Neuron (in vitro differentiated cells): Measurements from ENCODE around the gene MAP3K19.
"Not testable (repeated sequence)": the region's sequence is repeated elsewhere in the genome, so short reads cannot be mapped to it uniquely, and the experiment has no call there.

Experiments
- H2AFZ ChIP-seq: one replicate; pipeline ENCODE4 v1.6.1; 2013; ENCODE audit warnings: low read depth, mild to moderate bottlenecking, inconsistent platforms, low read length, moderate library complexity
- H3K27me3 ChIP-seq: one replicate; pipeline ENCODE4 v1.6.1; 2013; ENCODE audit warnings: low read length; ENCODE audit not compliant: insufficient read depth
- H3K36me3 ChIP-seq: one replicate; pipeline ENCODE4 v1.6.1; 2013; ENCODE audit warnings: low read length; ENCODE audit not compliant: insufficient read depth
- H3K4me1 ChIP-seq: one replicate; pipeline ENCODE4 v1.6.1; 2013; ENCODE audit warnings: low read length; ENCODE audit not compliant: insufficient read depth
- H3K4me3 ChIP-seq: 2 replicates; pipeline ENCODE4 v1.5.1; 2013; ENCODE audit warnings: mild to moderate bottlenecking, low read length, moderate library complexity
- H3K9me3 ChIP-seq: one replicate; pipeline ENCODE4 v1.6.1; 2013; ENCODE audit warnings: low read length

Gene MAP3K19

GRCh38 chr2:135002836-135003235, 44.4 kb downstream of the MAP3K19 start:
- peaks cover 5% of the 10 kb centered on the region for H3K4me1 ChIP-seq
- H3K4me3 ChIP-seq: no peak overlapping the region
- no peaks in the 10 kb centered on the region for H3K9me3 ChIP-seq
- H3K36me3 ChIP-seq: no peaks in the 10 kb centered on the region
- H2AFZ ChIP-seq: no peak overlapping the region
- no peaks in the 10 kb centered on the region for H3K27me3 ChIP-seq

GRCh38 chr2:134999521-134999920, 47.7 kb downstream of the MAP3K19 start:
- Histone ChIP-seq H3K4me3 (no peak overlapping the region), H3K4me1 (no peaks in the 10 kb centered on the region), H3K27me3 (no peaks in the 10 kb centered on the region), H3K9me3 (no peaks in the 10 kb centered on the region), H3K36me3 (no peaks in the 10 kb centered on the region), H2AFZ (no peak overlapping the region)

GRCh38 chr2:134988994-134989605, 58.1 kb downstream of the MAP3K19 start:
- H3K9me3 ChIP-seq: no peaks in the 10 kb centered on the region
- no peaks in the 10 kb centered on the region for H3K36me3 ChIP-seq
- H3K4me3 ChIP-seq: no peak overlapping the region
- H3K27me3 ChIP-seq: peaks cover 3% of the 10 kb centered on the region
- no peak overlapping the region for H2AFZ ChIP-seq
- H3K4me1 ChIP-seq: no peaks in the 10 kb centered on the region

GRCh38 chr2:134985061-134985460, 62.2 kb downstream of the MAP3K19 start:
- Histone ChIP-seq H3K27me3 (peaks cover 3% of the 10 kb centered on the region), H2AFZ (no peak overlapping the region), H3K4me3 (no peak overlapping the region), H3K36me3 (no peaks in the 10 kb centered on the region), H3K4me1 (no peaks in the 10 kb centered on the region), H3K9me3 (no peaks in the 10 kb centered on the region)

- no peaks in the 10 kb centered on the region for H3K4me1 ChIP-seq
- H3K4me3 ChIP-seq: no peak overlapping the region
- H3K9me3 ChIP-seq: no peaks in the 10 kb centered on the region
- H3K27me3 ChIP-seq: peaks cover 3% of the 10 kb centered on the region
- H2AFZ ChIP-seq: no peak overlapping the region
- H3K36me3 ChIP-seq: no peaks in the 10 kb centered on the region
These were observed 64.6 kb downstream of the MAP3K19 start for GRCh38 chr2:134982603-134983002.

- Histone ChIP-seq H3K4me3 (no peak overlapping the region), H3K27me3 (no peaks in the 10 kb centered on the region), H3K4me1 (no peaks in the 10 kb centered on the region), H2AFZ (no peak overlapping the region), H3K9me3 (no peaks in the 10 kb centered on the region), H3K36me3 (no peaks in the 10 kb centered on the region)
These were observed 66.6 kb downstream of the MAP3K19 start for GRCh38 chr2:134980639-134981038.

- H3K9me3 ChIP-seq: no peaks in the 10 kb centered on the region
- no peaks in the 10 kb centered on the region for H3K36me3 ChIP-seq
- H3K4me3 ChIP-seq: no peak overlapping the region
- no peaks in the 10 kb centered on the region for H3K4me1 ChIP-seq
- no peak overlapping the region for H2AFZ ChIP-seq
- H3K27me3 ChIP-seq: no peaks in the 10 kb centered on the region
These were observed 68.0 kb downstream of the MAP3K19 start for GRCh38 chr2:134979221-134979620.

GRCh38 chr2:134977104-134977503, 70.1 kb downstream of the MAP3K19 start:
- H2AFZ ChIP-seq: not testable (repeated sequence)

GRCh38 chr2:134976074-134976702, 71.1 kb downstream of the MAP3K19 start:
- Histone ChIP-seq H3K4me3 (no peak overlapping the region), H2AFZ (no peak overlapping the region), H3K36me3 (no peaks in the 10 kb centered on the region), H3K27me3 (no peaks in the 10 kb centered on the region), H3K9me3 (no peaks in the 10 kb centered on the region), H3K4me1 (no peaks in the 10 kb centered on the region)

More at GRCh38 chr2:134977104-134977503, 70.1 kb downstream of the MAP3K19 start:
- not testable (repeated sequence) for H3K4me1 ChIP-seq, H3K9me3 ChIP-seq, H3K4me3 ChIP-seq, H3K36me3 ChIP-seq, H3K27me3 ChIP-seq

- Histone ChIP-seq H3K27me3 (no peaks in the 10 kb centered on the region), H3K4me3 (no peak overlapping the region), H3K36me3 (no peaks in the 10 kb centered on the region), H3K4me1 (no peaks in the 10 kb centered on the region), H2AFZ (no peak overlapping the region), H3K9me3 (no peaks in the 10 kb centered on the region)
These were observed 71.8 kb downstream of the MAP3K19 start for GRCh38 chr2:134975281-134976009.

GRCh38 chr2:134973241-134974138, 73.8 kb downstream of the MAP3K19 start:
- H3K4me1 ChIP-seq: no peaks in the 10 kb centered on the region
- H3K36me3 ChIP-seq: no peaks in the 10 kb centered on the region
- H3K4me3 ChIP-seq: no peak overlapping the region
- H2AFZ ChIP-seq: no peak overlapping the region
- no peaks in the 10 kb centered on the region for H3K27me3 ChIP-seq
- no peaks in the 10 kb centered on the region for H3K9me3 ChIP-seq

- not testable (repeated sequence) for H2AFZ ChIP-seq, H3K9me3 ChIP-seq, H3K27me3 ChIP-seq, H3K4me3 ChIP-seq, H3K4me1 ChIP-seq, H3K36me3 ChIP-seq
These were observed 80.1 kb downstream of the MAP3K19 start for GRCh38 chr2:134967166-134967565.

- Histone ChIP-seq H3K36me3 (peaks cover 54% of the 10 kb centered on the region), H3K4me1 (no peaks in the 10 kb centered on the region), H2AFZ (no peak overlapping the region), H3K27me3 (no peaks in the 10 kb centered on the region), H3K9me3 (no peaks in the 10 kb centered on the region), H3K4me3 (no peak overlapping the region)
These were observed 89.8 kb downstream of the MAP3K19 start for GRCh38 chr2:134957477-134957876.
